ENCODE results near the gene TTC7B. TPM values are rescaled to one million over a fixed set of nuclear protein-coding genes. Genes with fewer than 3 reads are reported as not detected.

TTC7B gene
- total and polyA plus RNA-seq, 2 of the 8 experiments (the other 6 are each of a cell fraction or from before 2014, with no cell fraction given): 23.7 to 34.0 TPM

- H3K27ac ChIP-seq (ENCODE audit: low read depth, low read length): no peak overlapping the region
- H2BK15ac ChIP-seq (ENCODE audit: low read length): no peak overlapping the region; the same call in 1 of the 2 replicates
- H3K79me2 ChIP-seq (ENCODE audit: control insufficient read depth in 1 of 2, insufficient read depth in 2 of 2, low read length in 2 of 2): no peaks in the 10 kb centered on the region
- no peak overlapping the region for H4K91ac ChIP-seq (replicated peaks; ENCODE audit: insufficient read length, low read length)
- no peak overlapping the region for H3K23ac ChIP-seq (ENCODE audit: insufficient read length)
- FAIRE-seq (peak; percentile 28), DNase-seq (ENCODE audit: low read depth in 1 of 2, low spot score in 2 of 2) (no peak)
- TF ChIP-seq SUZ12 (IDR thresholded peaks at IDR 0.05; ENCODE audit: low read length) (no peak), SP1 (IDR thresholded peaks at IDR 0.05; ENCODE audit: low read depth, low read length) (0 out of 2 replicates have a peak, but pooled peaks have one; percentile 30), TCF12 (IDR thresholded peaks at IDR 0.05; ENCODE audit: low read depth, low read length) (peak; percentile 82; the same call in 1 of the 2 replicates), NANOG (IDR thresholded peaks at IDR 0.05; ENCODE audit: insufficient read depth, low read depth, low read length, poor library complexity, severe bottlenecking) (peak; percentile 71), MAX (IDR thresholded peaks at IDR 0.05) (0 out of 2 replicates have a peak, but pooled peaks have one; percentile 32), USF2 (IDR thresholded peaks at IDR 0.05; ENCODE audit: low read length) (no peak)
- no peak overlapping the region for H3K14ac ChIP-seq (ENCODE audit: insufficient read length)
- no peaks in the 10 kb centered on the region for H3K36me3 ChIP-seq (ENCODE audit: control insufficient read depth in 2 of 4, insufficient read depth in 4 of 4, low read length in 3 of 4)
- H2BK5ac ChIP-seq (ENCODE audit: low read depth, low read length): 0 out of 2 replicates have a peak overlapping the region, but pooled peaks have one; percentile 57
- no peak overlapping the region for H3K56ac ChIP-seq (replicated peaks; ENCODE audit: insufficient read length, low read depth, low read length)
- no peaks in the 10 kb centered on the region for H3K79me1 ChIP-seq (ENCODE audit: low read depth, low read length)
- peaks cover 9 to 30% (median 20%) of the 10 kb centered on the region in 4 experiments for H3K4me1 ChIP-seq (replicated peaks in 1 of 4; ENCODE audit: control insufficient read depth in 3 of 4, insufficient read depth in 4 of 4, low read length in 3 of 4)
- ChIA-PET POLR2A (ENCODE audit: partially characterized antibody) (interaction anchor here (1.0 to 2.0 kb wide), 2 partner anchors 10 to 68 kb away, joined by 3 to 5 read pairs; no protein-coding TSS in a partner anchor), CTCF (ENCODE audit: partially characterized antibody) (interaction anchor here (0.6 to 4.1 kb wide), 22 partner anchors 7 to 298 kb away, joined by 3 to 15 read pairs (median 4); no protein-coding TSS in a partner anchor)
- 0 out of 2 replicates have a peak overlapping the region, but pooled peaks have one; percentile 2 for H2BK12ac ChIP-seq (ENCODE audit: low read depth, low read length)
- H3K9me3 ChIP-seq (ENCODE audit: insufficient read depth in 2 of 2, low read depth in 1 of 2, low read length in 1 of 2): no peaks in the 10 kb centered on the region
- no peaks in the 10 kb centered on the region for H4K20me1 ChIP-seq (replicated peaks in 1 of 2; ENCODE audit: control insufficient read depth in 1 of 2, insufficient read depth in 2 of 2, low read length in 2 of 2)
- H3K9ac ChIP-seq (replicated peaks in 1 of 4; ENCODE audit: extremely low read depth in 1 of 4, low read depth in 3 of 4, low read length in 3 of 4): no peak overlapping the region
- H3K4ac ChIP-seq (replicated peaks; ENCODE audit: insufficient read length, low read depth, low read length): no peak overlapping the region
- no peak overlapping the region for H2AK5ac ChIP-seq (ENCODE audit: low read depth, low read length)
- no peak overlapping the region for H4K5ac ChIP-seq (ENCODE audit: insufficient read length, low read depth, low read length)
- H3K23me2 ChIP-seq (ENCODE audit: low read depth, low read length): no peaks in the 10 kb centered on the region
- no peak overlapping the region for H4K8ac ChIP-seq (ENCODE audit: extremely low read depth, insufficient read depth, low read length)
- H3K4me3 ChIP-seq (ENCODE audit: extremely low read depth in 1 of 4, insufficient read depth in 2 of 4, low read depth in 3 of 4, low read length in 4 of 4): no peak overlapping the region; a peak in 1 of 8 replicates
- 68% methylated on average over 13 of the region's 13 CpGs; no CpG with 5 or more reads in 1 of the 2 experiments for WGBS, 2 experiments (ENCODE audit: extremely low coverage in 1 of 2, insufficient coverage in 1 of 2, insufficient read length in 1 of 2, insufficient replicate concordance in 2 of 2, low coverage in 1 of 2, low lambda C conversion rate in 2 of 2, missing lambda C conversion rate in 1 of 2)
- no peak overlapping the region for H3K18ac ChIP-seq (ENCODE audit: extremely low read depth, low read length)
- H3K27me3 ChIP-seq (replicated peaks in 1 of 4; ENCODE audit: control insufficient read depth in 3 of 4, extremely low read depth in 1 of 4, insufficient read depth in 3 of 4, low read length in 3 of 4): 0 out of 7 replicates have a peak, but pooled peaks cover 0 to 5% (median 0%) of the 10 kb centered on the region in 4 experiments
- H2AFZ ChIP-seq (ENCODE audit: low read length): no peak overlapping the region
- H2BK120ac ChIP-seq (replicated peaks; ENCODE audit: low read depth, low read length): no peak overlapping the region
- peak overlapping the region; percentile 19 to 48; a peak in 3 of 4 replicates for H3K4me2 ChIP-seq (ENCODE audit: insufficient read depth in 1 of 2, low read depth in 2 of 2, low read length in 2 of 2)
- H2BK20ac ChIP-seq (ENCODE audit: low read length): no peak overlapping the region
These were observed 241.8 kb downstream of the TTC7B start for GRCh38 chr14:90574188-90575131.
